ENCODE results near the gene STYK1.

The STYK1 gene

DNA sequence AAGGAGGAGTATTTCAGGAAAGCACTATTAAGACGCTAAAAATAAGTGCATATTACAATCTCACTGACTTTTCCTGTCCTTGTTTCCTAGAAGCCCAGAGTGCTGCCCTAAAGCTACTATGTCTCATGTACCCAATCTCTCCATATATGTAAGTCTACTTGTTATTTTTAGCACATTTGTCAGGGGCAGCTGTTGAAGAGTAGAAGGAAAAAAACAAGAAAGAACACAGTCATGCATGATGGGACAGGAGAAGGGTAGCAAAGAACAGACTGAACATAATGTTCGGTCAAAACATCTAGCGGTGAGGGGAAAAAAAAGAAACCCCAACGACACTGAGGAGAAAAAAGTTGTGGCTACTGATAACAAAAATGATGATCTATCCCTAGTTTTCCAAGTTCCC is 35.0 kb upstream of the STYK1 start:
- Histone ChIP-seq H4K12ac (ENCODE audit: low read depth, low read length) (no peak overlapping the region), H3K9me3 (ENCODE audit: insufficient read depth, low read depth, low read length) (peaks cover 2% of the 10 kb centered on the region), H3K79me1 (ENCODE audit: low read length) (no peaks in the 10 kb centered on the region), H3K23ac (ENCODE audit: low read length) (no peak overlapping the region), H3K79me2 (ENCODE audit: control insufficient read depth, insufficient read depth, low read length, poor library complexity) (no peaks in the 10 kb centered on the region), H4K8ac (ENCODE audit: low read depth, low read length) (no peak overlapping the region), H2BK12ac (ENCODE audit: low read length) (no peak overlapping the region), H2AK5ac (ENCODE audit: low read length) (no peak overlapping the region), H3K14ac (ENCODE audit: low read length) (no peak overlapping the region), H3K36me3 (ENCODE audit: control insufficient read depth in 1 of 2, insufficient read depth in 2 of 2, low read length in 2 of 2) (peaks cover 9 to 14% of the 10 kb centered on the region in 2 experiments), H3K4me2 (ENCODE audit: low read length) (no peak overlapping the region), H4K91ac (ENCODE audit: low read depth, low read length) (no peak overlapping the region), H3K27ac (ENCODE audit: low read depth, low read length) (no peak overlapping the region), H3K9ac (ENCODE audit: low read length) (no peak overlapping the region), H3K18ac (ENCODE audit: low read length) (no peak overlapping the region), H3K27me3 (ENCODE audit: insufficient read depth, low read length) (no peaks in the 10 kb centered on the region), H2AFZ (ENCODE audit: insufficient read depth, low read length, poor library complexity) (no peak overlapping the region), H2BK5ac (ENCODE audit: low read depth, low read length, poor library complexity) (no peak overlapping the region), H2BK120ac (ENCODE audit: insufficient read depth, low read length, poor library complexity) (no peak overlapping the region), H3K4ac (ENCODE audit: low read depth, low read length) (no peak overlapping the region), H3K4me1 (ENCODE audit: control insufficient read depth in 1 of 2, insufficient read depth in 2 of 2, low read length in 2 of 2) (no peaks in the 10 kb centered on the region), H3K4me3 (ENCODE audit: low read depth, low read length) (no peak overlapping the region)
- no peak for DNase-seq
- no CpG with 5 or more reads among the region's 4 CpGs for WGBS (ENCODE audit: extremely low coverage, insufficient coverage, insufficient read length)

DNA sequence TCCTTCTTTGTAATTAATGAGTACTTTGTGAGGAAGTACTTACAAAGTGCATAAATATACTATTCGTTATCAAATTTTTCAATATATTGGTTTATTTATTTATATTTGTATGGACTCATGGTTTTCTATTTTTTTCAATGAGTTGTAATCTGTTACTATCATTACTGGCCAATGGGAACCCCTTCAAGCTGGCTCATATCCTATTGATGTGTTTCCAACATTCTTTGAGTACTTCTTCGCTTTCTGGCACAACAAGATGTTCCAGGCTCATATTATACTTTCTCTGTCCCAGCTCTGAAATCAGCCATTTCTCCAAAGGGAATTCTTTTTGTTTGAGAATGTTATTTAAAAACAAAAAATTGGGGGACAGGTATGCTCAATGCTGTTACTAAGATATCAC is 31.8 kb upstream of the STYK1 start:
- H3K4me3 ChIP-seq (ENCODE audit: low read depth, low read length), result no peak overlapping the region
- H4K8ac ChIP-seq (ENCODE audit: low read depth, low read length), result no peak overlapping the region
- H3K9me3 ChIP-seq (ENCODE audit: insufficient read depth, low read depth, low read length), result peaks cover 2% of the 10 kb centered on the region
- no peak overlapping the region for H3K27ac ChIP-seq (ENCODE audit: low read depth, low read length)
- no peaks in the 10 kb centered on the region for H3K27me3 ChIP-seq (ENCODE audit: insufficient read depth, low read length)
- no peak overlapping the region for H4K91ac ChIP-seq (ENCODE audit: low read depth, low read length)
- H3K4me1 ChIP-seq (ENCODE audit: control insufficient read depth in 1 of 2, insufficient read depth in 2 of 2, low read length in 2 of 2), result no peaks in the 10 kb centered on the region
- H3K4me2 ChIP-seq (ENCODE audit: low read length), result no peak overlapping the region
- no peak overlapping the region for H2BK5ac ChIP-seq (ENCODE audit: low read depth, low read length, poor library complexity)
- DNase-seq, result no peak
- H2AK5ac ChIP-seq (ENCODE audit: low read length), result no peak overlapping the region
- peaks cover 12 to 22% of the 10 kb centered on the region in 2 experiments for H3K36me3 ChIP-seq (ENCODE audit: control insufficient read depth in 1 of 2, insufficient read depth in 2 of 2, low read length in 2 of 2)
- H3K79me1 ChIP-seq (ENCODE audit: low read length), result no peaks in the 10 kb centered on the region
- no peak overlapping the region for H2AFZ ChIP-seq (ENCODE audit: insufficient read depth, low read length, poor library complexity)
- no peak overlapping the region for H2BK12ac ChIP-seq (ENCODE audit: low read length)
- no peak overlapping the region for H3K9ac ChIP-seq (ENCODE audit: low read length)
- no peak overlapping the region for H3K18ac ChIP-seq (ENCODE audit: low read length)
- no peak overlapping the region for H3K23ac ChIP-seq (ENCODE audit: low read length)
- H4K12ac ChIP-seq (ENCODE audit: low read depth, low read length), result no peak overlapping the region
- H2BK120ac ChIP-seq (ENCODE audit: insufficient read depth, low read length, poor library complexity), result no peak overlapping the region
- no CpG with 5 or more reads among the region's 2 CpGs for WGBS (ENCODE audit: extremely low coverage, insufficient coverage, insufficient read length)
- H3K4ac ChIP-seq (ENCODE audit: low read depth, low read length), result no peak overlapping the region
- no peaks in the 10 kb centered on the region for H3K79me2 ChIP-seq (ENCODE audit: control insufficient read depth, insufficient read depth, low read length, poor library complexity)
- H3K14ac ChIP-seq (ENCODE audit: low read length), result no peak overlapping the region

DNA sequence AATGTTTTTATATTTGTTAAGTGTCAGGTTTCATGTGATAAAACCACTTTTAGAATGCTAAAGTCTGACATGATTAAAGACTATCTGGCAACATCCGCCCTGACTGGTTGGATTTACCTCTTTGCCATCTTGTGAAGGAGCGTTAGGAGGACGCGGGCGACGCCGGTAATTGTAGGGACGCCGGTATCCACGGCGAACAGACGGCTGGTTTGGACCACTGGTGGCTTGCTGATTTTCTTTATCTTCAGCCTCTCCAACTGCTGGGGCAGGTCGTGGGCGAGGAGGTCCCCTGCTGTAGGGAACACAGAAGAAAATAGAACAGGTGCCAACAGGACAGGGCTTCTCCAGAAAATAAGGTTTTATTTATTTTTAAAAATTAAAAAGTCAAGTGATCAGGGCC is 28.0 kb upstream of the STYK1 start:
- Histone ChIP-seq H3K4me1 (ENCODE audit: control insufficient read depth in 1 of 2, insufficient read depth in 2 of 2, low read length in 2 of 2) (no peaks in the 10 kb centered on the region), H2AK5ac (ENCODE audit: low read length) (no peak overlapping the region), H4K91ac (ENCODE audit: low read depth, low read length) (no peak overlapping the region), H2AFZ (ENCODE audit: insufficient read depth, low read length, poor library complexity) (no peak overlapping the region), H2BK5ac (ENCODE audit: low read depth, low read length, poor library complexity) (no peak overlapping the region), H2BK120ac (ENCODE audit: insufficient read depth, low read length, poor library complexity) (no peak overlapping the region), H3K4me3 (ENCODE audit: low read depth, low read length) (no peak overlapping the region), H3K9me3 (ENCODE audit: insufficient read depth, low read depth, low read length) (no peaks in the 10 kb centered on the region), H3K27ac (ENCODE audit: low read depth, low read length) (no peak overlapping the region), H3K18ac (ENCODE audit: low read length) (no peak overlapping the region), H3K23ac (ENCODE audit: low read length) (no peak overlapping the region), H3K27me3 (ENCODE audit: insufficient read depth, low read length) (no peaks in the 10 kb centered on the region), H3K4me2 (ENCODE audit: low read length) (no peak overlapping the region), H3K14ac (ENCODE audit: low read length) (no peak overlapping the region), H4K8ac (ENCODE audit: low read depth, low read length) (no peak overlapping the region), H2BK12ac (ENCODE audit: low read length) (no peak overlapping the region), H3K79me2 (ENCODE audit: control insufficient read depth, insufficient read depth, low read length, poor library complexity) (no peaks in the 10 kb centered on the region), H3K79me1 (ENCODE audit: low read length) (no peaks in the 10 kb centered on the region), H3K4ac (ENCODE audit: low read depth, low read length) (no peak overlapping the region), H3K36me3 (ENCODE audit: control insufficient read depth in 1 of 2, insufficient read depth in 2 of 2, low read length in 2 of 2) (peaks cover 8 to 16% of the 10 kb centered on the region in 2 experiments), H4K12ac (ENCODE audit: low read depth, low read length) (no peak overlapping the region), H3K9ac (ENCODE audit: low read length) (no peak overlapping the region)
- no CpG with 5 or more reads among the region's 14 CpGs for WGBS (ENCODE audit: extremely low coverage, insufficient coverage, insufficient read length)
- DNase-seq, result no peak

DNA sequence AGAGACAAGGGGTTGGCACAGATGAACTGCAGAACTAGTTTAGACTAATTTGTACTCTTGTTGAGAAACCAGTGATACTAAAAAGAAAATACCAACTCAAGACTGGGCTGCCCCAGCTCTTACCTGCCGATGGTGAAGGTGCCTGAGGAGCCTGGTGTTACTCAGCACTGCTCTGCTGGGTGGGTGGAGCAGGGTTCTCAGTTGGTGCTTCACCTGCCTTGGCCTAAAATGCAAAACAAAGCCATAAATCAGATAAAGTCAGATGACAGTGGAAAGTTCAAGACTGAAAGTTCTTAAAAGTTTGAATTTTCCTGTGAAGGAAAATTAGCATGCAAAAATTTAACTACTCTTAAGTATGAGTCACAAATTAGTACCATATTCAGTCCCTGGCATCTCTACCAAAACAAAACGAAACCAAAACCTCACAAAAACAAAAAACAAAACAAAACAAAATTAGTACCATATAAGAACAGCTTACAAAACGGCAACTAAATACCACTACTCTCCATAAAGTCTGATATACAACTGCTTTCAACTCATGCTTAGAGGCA is 27.4 kb upstream of the STYK1 start:
- peaks cover 8 to 16% of the 10 kb centered on the region in 2 experiments for H3K36me3 ChIP-seq (ENCODE audit: control insufficient read depth in 1 of 2, insufficient read depth in 2 of 2, low read length in 2 of 2)
- no peaks in the 10 kb centered on the region for H3K9me3 ChIP-seq (ENCODE audit: insufficient read depth, low read depth, low read length)
- H3K23ac ChIP-seq (ENCODE audit: low read length), result no peak overlapping the region
- WGBS (ENCODE audit: extremely low coverage, insufficient coverage, insufficient read length), result 100% methylated on average over 2 of the region's 3 CpGs
- H3K79me1 ChIP-seq (ENCODE audit: low read length), result no peaks in the 10 kb centered on the region
- H3K18ac ChIP-seq (ENCODE audit: low read length), result no peak overlapping the region
- H2AK5ac ChIP-seq (ENCODE audit: low read length), result no peak overlapping the region
- no peak overlapping the region for H3K4me2 ChIP-seq (ENCODE audit: low read length)
- no peak overlapping the region for H2AFZ ChIP-seq (ENCODE audit: insufficient read depth, low read length, poor library complexity)
- H3K9ac ChIP-seq (ENCODE audit: low read length), result no peak overlapping the region
- H4K8ac ChIP-seq (ENCODE audit: low read depth, low read length), result no peak overlapping the region
- no peaks in the 10 kb centered on the region for H3K79me2 ChIP-seq (ENCODE audit: control insufficient read depth, insufficient read depth, low read length, poor library complexity)
- H2BK5ac ChIP-seq (ENCODE audit: low read depth, low read length, poor library complexity), result no peak overlapping the region
- H4K12ac ChIP-seq (ENCODE audit: low read depth, low read length), result no peak overlapping the region
- no peak for DNase-seq
- H3K4me3 ChIP-seq (ENCODE audit: low read depth, low read length), result no peak overlapping the region
- no peak overlapping the region for H2BK12ac ChIP-seq (ENCODE audit: low read length)
- H3K27me3 ChIP-seq (ENCODE audit: insufficient read depth, low read length), result no peaks in the 10 kb centered on the region
- no peak overlapping the region for H3K14ac ChIP-seq (ENCODE audit: low read length)
- no peak overlapping the region for H3K4ac ChIP-seq (ENCODE audit: low read depth, low read length)
- no peak overlapping the region for H3K27ac ChIP-seq (ENCODE audit: low read depth, low read length)
- no peaks in the 10 kb centered on the region for H3K4me1 ChIP-seq (ENCODE audit: control insufficient read depth in 1 of 2, insufficient read depth in 2 of 2, low read length in 2 of 2)
- H2BK120ac ChIP-seq (ENCODE audit: insufficient read depth, low read length, poor library complexity), result no peak overlapping the region
- H4K91ac ChIP-seq (ENCODE audit: low read depth, low read length), result no peak overlapping the region
